Immature natural killer cell (primary cell): ENCODE data around the gene STRAP. TPM values are rescaled to one million over a fixed set of nuclear protein-coding genes. Genes with fewer than 3 reads are reported as not detected.
"Not testable (repeated sequence)": the region's sequence is repeated elsewhere in the genome, so short reads cannot be mapped to it uniquely, and the experiment has no call there.

Source experiments
- DNase-seq, 3 donors: peaks; one replicate each; pipeline ENCODE4 v3.0.0; 2022; ENCODE audit warnings: mixed read lengths in 1 of 3
- H3K27ac Mint-ChIP-seq, 6 donors: one replicate each; pipeline ENCODE4 v1.8.0; 2020; ENCODE audit warnings: mixed read lengths in 6 of 6, mild to moderate bottlenecking in 5 of 6, inconsistent platforms in 4 of 6, moderate library complexity in 3 of 6
- H3K27me3 Mint-ChIP-seq, 3 donors: one replicate each; pipeline ENCODE4 v1.8.0; 2020 to 2021; ENCODE audit warnings: low read depth in 3 of 3, mild to moderate bottlenecking in 3 of 3, mixed read lengths in 3 of 3, moderate library complexity in 3 of 3, inconsistent platforms in 1 of 3
- H3K36me3 Mint-ChIP-seq, 3 donors: one replicate each; pipeline ENCODE4 v1.8.0; 2020; ENCODE audit warnings: mixed read lengths in 3 of 3, inconsistent platforms in 2 of 3, mild to moderate bottlenecking in 2 of 3
- H3K4me1 Mint-ChIP-seq, 2 donors: one replicate each; pipeline ENCODE4 v1.8.0; 2020; ENCODE audit warnings: inconsistent platforms in 2 of 2, mild to moderate bottlenecking in 2 of 2, mixed read lengths in 2 of 2, moderate library complexity in 1 of 2
- H3K4me3 Mint-ChIP-seq, 5 donors: one replicate each; pipeline ENCODE4 v1.8.0; 2020; ENCODE audit warnings: mild to moderate bottlenecking in 5 of 5, mixed read lengths in 5 of 5, inconsistent platforms in 3 of 5, moderate library complexity in 3 of 5
- H3K9me3 Mint-ChIP-seq, 6 donors: one replicate each; pipeline ENCODE4 v1.8.0; 2020; ENCODE audit warnings: mild to moderate bottlenecking in 6 of 6, mixed read lengths in 6 of 6, inconsistent platforms in 4 of 6, moderate library complexity in 3 of 6
- polyA plus RNA-seq, 3 donors: library from polyadenylated mRNA; unstranded; fragments of 300-500 nt; fragmentation: Illumina TruSeq; gene quantifications; one replicate each; pipeline ENCODE4 v1.2.3, GENCODE V29; 2021

The STRAP gene
- polyA plus RNA-seq, 3 donors from 2014 or later: 122 to 201 (median 128) TPM

DNA sequence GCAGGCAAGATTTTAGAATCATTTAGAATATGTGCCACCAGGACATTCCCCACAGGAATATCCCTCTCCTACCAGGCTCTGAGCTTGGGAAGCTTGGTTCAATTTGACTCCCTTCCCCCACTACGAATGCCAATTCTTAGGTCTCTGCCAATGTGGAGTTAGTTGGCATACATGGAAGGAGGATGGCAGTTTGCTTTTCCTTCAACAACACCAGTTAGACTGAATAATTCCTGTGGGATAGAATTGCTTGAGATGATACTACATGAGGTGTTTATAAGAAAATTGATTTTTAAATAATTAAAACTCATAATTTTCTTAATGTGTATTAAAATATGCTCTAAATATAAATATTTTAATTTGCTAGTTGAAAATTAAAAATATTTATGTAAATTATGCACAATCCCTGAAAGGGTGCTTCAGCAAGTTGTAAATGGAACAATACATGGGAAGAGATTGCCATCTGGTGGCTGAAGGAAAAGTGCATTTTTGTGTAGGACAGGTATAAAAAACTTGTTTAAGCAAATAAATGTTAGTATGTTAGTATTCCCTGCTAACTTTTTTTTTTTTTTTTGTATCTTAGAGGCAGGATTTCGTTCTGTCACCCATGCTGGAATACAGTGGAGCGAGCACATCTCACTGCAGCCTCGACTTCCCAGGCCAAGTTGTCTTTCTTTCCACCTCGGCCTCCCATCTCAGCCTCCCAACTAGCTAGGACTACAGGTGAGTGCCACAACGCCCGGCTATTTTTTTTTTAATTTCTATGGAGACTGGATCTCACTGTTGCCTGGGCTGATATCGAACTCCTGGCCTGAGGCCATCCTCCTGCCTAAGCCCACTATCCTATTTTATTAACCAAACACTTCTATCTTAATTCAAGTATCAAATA, 25.8 kb upstream of the STRAP start:
- DNase-seq: peak; percentile 35 to 41 (median 37)
- Mint-ChIP-seq H3K27me3 (peaks cover 0 to 8% (median 3%) of the 10 kb centered on the region in 3 donors), H3K9me3 (no peaks in the 10 kb centered on the region), H3K36me3 (no peaks in the 10 kb centered on the region), H3K4me1 (no peaks in the 10 kb centered on the region), H3K4me3 (no peak overlapping the region), H3K27ac (no peak overlapping the region)

- Mint-ChIP-seq H3K36me3 (no peaks in the 10 kb centered on the region), H3K27me3 (peaks cover 0 to 6% (median 3%) of the 10 kb centered on the region in 3 donors), H3K9me3 (no peaks in the 10 kb centered on the region), H3K4me3 (no peak overlapping the region), H3K27ac (no peak overlapping the region), H3K4me1 (no peaks in the 10 kb centered on the region)
- no peak for DNase-seq
Measured at GRCh38 chr12:15858353-15858752, 23.8 kb upstream of the STRAP start.

- peaks cover 3 to 5% of the 10 kb centered on the region in 2 donors for H3K4me1 Mint-ChIP-seq
- H3K4me3 Mint-ChIP-seq: no peak overlapping the region
- H3K36me3 Mint-ChIP-seq: no peaks in the 10 kb centered on the region
- DNase-seq: no peak
- H3K27me3 Mint-ChIP-seq: peaks cover 0 to 5% (median 3%) of the 10 kb centered on the region in 3 donors
- no peak overlapping the region for H3K27ac Mint-ChIP-seq
- H3K9me3 Mint-ChIP-seq: no peaks in the 10 kb centered on the region
Measured at GRCh38 chr12:15859116-15859515, 23.1 kb upstream of the STRAP start.

DNA sequence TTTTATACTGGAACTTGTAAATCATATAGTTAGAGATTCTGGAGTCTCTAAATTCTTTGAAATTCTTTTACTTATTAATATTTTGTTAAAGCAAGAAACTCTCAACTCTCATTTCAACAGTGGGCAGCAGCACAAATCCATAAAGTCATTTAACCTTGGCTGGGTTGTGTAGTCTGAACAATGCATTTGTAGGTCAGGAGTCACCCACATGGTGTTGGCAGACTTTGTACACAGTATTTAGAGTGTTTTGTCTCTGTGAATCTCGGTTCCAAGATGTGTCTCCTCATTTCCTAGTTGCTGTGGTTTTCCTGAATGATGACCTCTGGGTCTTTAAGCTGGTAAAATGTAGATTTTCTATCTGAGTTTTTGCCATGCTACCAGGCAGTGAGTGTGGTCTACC, 20.8 kb upstream of the STRAP start:
- no peaks in the 10 kb centered on the region for H3K36me3 Mint-ChIP-seq
- no peak for DNase-seq
- peaks cover 3 to 7% of the 10 kb centered on the region in 2 donors for H3K4me1 Mint-ChIP-seq
- no peak overlapping the region for H3K4me3 Mint-ChIP-seq
- no peak overlapping the region for H3K27ac Mint-ChIP-seq
- H3K27me3 Mint-ChIP-seq: peaks cover 2 to 5% (median 3%) of the 10 kb centered on the region in 3 donors
- H3K9me3 Mint-ChIP-seq: no peaks in the 10 kb centered on the region

DNA sequence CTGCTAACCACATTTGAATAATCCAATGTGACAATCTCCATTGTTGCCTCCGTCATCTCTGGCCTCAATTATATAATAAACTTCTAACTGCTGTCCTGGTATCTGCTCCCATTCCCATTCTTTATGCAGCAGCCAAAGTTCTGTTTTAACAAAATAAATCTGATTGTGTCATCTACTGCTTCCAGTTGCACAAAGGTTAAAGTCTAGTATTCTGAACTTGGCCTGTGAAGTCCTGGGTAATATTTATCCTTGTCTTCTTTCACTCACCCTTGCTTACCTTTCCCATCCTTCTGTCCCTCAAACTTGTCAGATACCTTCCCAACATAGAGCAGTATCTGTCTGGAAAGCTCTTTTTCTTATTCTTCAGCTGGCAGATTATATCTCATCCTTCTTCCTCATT, 19.3 kb upstream of the STRAP start:
- Mint-ChIP-seq H3K36me3 (no peaks in the 10 kb centered on the region), H3K9me3 (no peaks in the 10 kb centered on the region), H3K27ac (no peak overlapping the region), H3K4me3 (no peak overlapping the region), H3K27me3 (peaks cover 2 to 3% (median 3%) of the 10 kb centered on the region in 3 donors), H3K4me1 (peaks cover 3 to 7% of the 10 kb centered on the region in 2 donors)
- no peak for DNase-seq

DNA sequence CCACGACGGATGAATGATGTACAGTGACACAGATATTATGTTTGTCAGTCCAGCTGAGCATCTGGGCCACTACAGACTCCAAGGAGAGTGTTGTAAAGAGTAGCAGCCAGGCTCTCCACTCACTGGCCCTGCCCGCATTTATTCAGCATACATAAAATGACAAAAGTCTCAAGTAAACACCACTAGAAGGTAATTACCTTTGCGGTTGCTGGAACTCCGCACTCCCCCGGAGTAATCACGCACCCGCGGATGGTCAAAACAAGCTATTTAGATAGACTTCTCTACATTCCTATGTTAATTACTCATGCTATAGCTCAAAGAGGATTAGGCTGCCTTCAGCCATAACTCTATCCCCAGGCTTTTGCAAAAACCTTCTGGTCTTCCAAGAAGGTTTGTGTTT, 18.8 kb upstream of the STRAP start:
- Mint-ChIP-seq H3K4me1 (peaks cover 3 to 7% of the 10 kb centered on the region in 2 donors), H3K36me3 (no peaks in the 10 kb centered on the region), H3K4me3 (no peak overlapping the region), H3K27ac (no peak overlapping the region), H3K9me3 (no peaks in the 10 kb centered on the region), H3K27me3 (peaks cover 2 to 3% (median 3%) of the 10 kb centered on the region in 3 donors)
- DNase-seq: no peak

GRCh38 chr12:15863984-15864383, 18.2 kb upstream of the STRAP start:
- no peaks in the 10 kb centered on the region for H3K9me3 Mint-ChIP-seq
- H3K27me3 Mint-ChIP-seq: peaks cover 0 to 3% (median 3%) of the 10 kb centered on the region in 3 donors
- H3K4me1 Mint-ChIP-seq: peaks cover 3 to 7% of the 10 kb centered on the region in 2 donors
- H3K4me3 Mint-ChIP-seq: peak overlapping the region in 4 of 5 donors; percentile 0 to 58 (median 24)
- DNase-seq: no peak
- H3K36me3 Mint-ChIP-seq: no peaks in the 10 kb centered on the region
- no peak overlapping the region for H3K27ac Mint-ChIP-seq

GRCh38 chr12:15868186-15868585, 14.0 kb upstream of the STRAP start:
- Mint-ChIP-seq H3K27me3 (peaks cover 0 to 8% (median 0%) of the 10 kb centered on the region in 3 donors), H3K4me1 (peaks cover 3 to 7% of the 10 kb centered on the region in 2 donors), H3K4me3 (no peak overlapping the region)

DNA sequence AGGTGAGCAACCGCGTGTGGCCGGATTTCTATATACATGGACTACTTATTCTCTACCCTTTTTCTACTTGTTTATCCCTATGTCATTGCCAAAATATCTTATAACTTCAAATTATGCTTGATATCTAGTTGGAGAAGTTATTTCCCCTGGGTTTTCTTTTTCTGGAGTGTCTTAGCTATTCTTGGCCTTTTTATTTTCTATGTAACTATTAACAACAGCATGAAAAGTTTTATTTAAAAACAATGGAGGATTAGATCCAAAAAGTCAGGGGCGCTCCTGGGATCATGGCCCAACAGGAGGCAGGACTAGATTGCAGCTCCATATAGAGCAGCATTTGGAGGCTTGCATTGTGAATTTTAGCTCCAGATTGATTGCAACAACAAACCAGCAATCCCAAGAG, 8.6 kb upstream of the STRAP start:
- peaks cover 4 to 7% of the 10 kb centered on the region in 2 donors for H3K4me1 Mint-ChIP-seq
- no peak overlapping the region for H3K4me3 Mint-ChIP-seq
- H3K9me3 Mint-ChIP-seq: no peaks in the 10 kb centered on the region
- peaks cover 0 to 8% (median 6%) of the 10 kb centered on the region in 3 donors for H3K27me3 Mint-ChIP-seq
- H3K27ac Mint-ChIP-seq: no peak overlapping the region
- no peak for DNase-seq
- H3K36me3 Mint-ChIP-seq: no peaks in the 10 kb centered on the region

More at GRCh38 chr12:15868186-15868585, 14.0 kb upstream of the STRAP start:
- no peaks in the 10 kb centered on the region for H3K36me3 Mint-ChIP-seq
- no peak for DNase-seq
- H3K9me3 Mint-ChIP-seq: no peaks in the 10 kb centered on the region
- H3K27ac Mint-ChIP-seq: no peak overlapping the region

- H3K9me3 Mint-ChIP-seq, H3K27me3 Mint-ChIP-seq, H3K36me3 Mint-ChIP-seq, H3K27ac Mint-ChIP-seq, H3K4me1 Mint-ChIP-seq, DNase-seq: not testable (repeated sequence)
- peak overlapping the region in 1 of 5 donors; percentile 83 for H3K4me3 Mint-ChIP-seq
Measured at GRCh38 chr12:15874556-15875145, 7.5 kb upstream of the STRAP start.

- peaks cover 6 to 10% of the 10 kb centered on the region in 2 donors for H3K4me1 Mint-ChIP-seq
- peak overlapping the region in 4 of 5 donors; percentile 28 to 83 (median 64) for H3K4me3 Mint-ChIP-seq
- no peak overlapping the region for H3K27ac Mint-ChIP-seq
- H3K27me3 Mint-ChIP-seq: peaks cover 0 to 8% (median 1%) of the 10 kb centered on the region in 3 donors
- no peaks in the 10 kb centered on the region for H3K36me3 Mint-ChIP-seq
- H3K9me3 Mint-ChIP-seq: no peaks in the 10 kb centered on the region
- DNase-seq: no peak
Measured at GRCh38 chr12:15875863-15876262, 6.3 kb upstream of the STRAP start.

DNA sequence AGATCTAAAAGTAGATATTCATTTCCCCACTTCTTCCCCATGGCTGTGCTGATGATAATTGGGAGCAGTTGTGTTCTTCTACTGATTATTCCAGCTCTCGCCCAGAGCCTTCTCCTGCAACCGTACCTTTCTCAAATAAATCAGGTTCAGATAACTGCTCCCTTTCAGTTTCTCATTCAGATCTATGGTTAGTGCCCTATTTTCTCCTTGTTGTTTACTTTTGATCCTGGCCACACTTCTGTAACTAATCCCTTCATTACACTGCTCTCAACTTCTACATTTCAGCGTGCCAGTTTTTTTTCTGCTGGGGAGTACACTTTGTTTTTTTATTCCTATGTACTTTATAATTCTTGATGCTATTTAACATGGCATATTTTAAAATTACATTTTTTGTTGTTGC, 2.8 kb upstream of the STRAP start:
- DNase-seq: no peak
- Mint-ChIP-seq H3K4me3 (no peak overlapping the region), H3K9me3 (no peaks in the 10 kb centered on the region), H3K27me3 (peaks cover 5 to 20% (median 10%) of the 10 kb centered on the region in 3 donors), H3K27ac (no peak overlapping the region), H3K4me1 (peaks cover 39 to 45% of the 10 kb centered on the region in 2 donors), H3K36me3 (no peaks in the 10 kb centered on the region)

DNA sequence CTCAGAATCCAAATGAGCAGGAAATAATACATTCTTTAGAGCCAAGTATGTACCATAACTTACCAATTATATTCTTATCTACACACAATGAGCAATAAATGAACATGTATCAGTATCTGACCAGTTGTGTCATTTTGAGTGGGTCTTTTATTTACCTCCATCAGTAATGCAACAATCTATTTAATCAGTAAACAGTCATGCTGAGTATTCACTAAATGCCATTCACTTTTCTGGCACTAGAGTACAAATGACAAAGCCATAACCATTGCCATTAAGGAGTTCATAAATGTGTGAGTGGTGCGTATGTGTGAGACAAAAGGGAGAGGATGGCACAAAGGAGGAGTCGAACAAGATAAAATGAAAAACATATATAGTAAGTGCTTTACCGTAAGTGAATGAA, 1.5 kb upstream of the STRAP start:
- Mint-ChIP-seq H3K36me3 (peaks cover 0 to 3% (median 0%) of the 10 kb centered on the region in 3 donors), H3K4me3 (peak overlapping the region; percentile 50 to 96 (median 67)), H3K27me3 (peaks cover 5 to 17% (median 10%) of the 10 kb centered on the region in 3 donors), H3K27ac (peak overlapping the region; percentile 71 to 99 (median 81)), H3K4me1 (peaks cover 48 to 52% of the 10 kb centered on the region in 2 donors), H3K9me3 (no peaks in the 10 kb centered on the region)
- no peak for DNase-seq

DNA sequence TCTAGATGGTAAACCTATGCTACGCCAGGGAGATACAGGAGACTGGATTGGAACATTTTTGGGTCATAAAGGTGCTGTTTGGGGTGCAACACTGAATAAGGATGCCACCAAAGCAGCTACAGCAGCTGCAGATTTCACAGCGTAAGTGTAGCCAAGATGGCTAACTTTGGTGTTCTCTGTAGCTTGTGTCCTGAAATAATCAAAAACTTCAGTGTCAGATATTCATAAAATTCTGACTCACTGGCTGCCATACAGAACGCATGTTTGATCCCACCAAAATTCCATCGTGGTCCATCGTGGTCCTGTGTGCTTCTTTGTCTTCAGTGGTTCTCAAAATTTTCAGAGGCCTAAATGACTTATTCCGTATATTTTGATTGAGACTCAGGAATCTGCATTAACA, 1.3 kb downstream of the STRAP start:
- no peak for DNase-seq
- Mint-ChIP-seq H3K4me3 (peak overlapping the region; percentile 96 to 99 (median 97)), H3K36me3 (peaks cover 0 to 12% (median 0%) of the 10 kb centered on the region in 3 donors), H3K9me3 (no peaks in the 10 kb centered on the region), H3K27me3 (peaks cover 5 to 15% (median 10%) of the 10 kb centered on the region in 3 donors), H3K27ac (peak overlapping the region; percentile 99), H3K4me1 (peaks cover 60 to 80% of the 10 kb centered on the region in 2 donors)
